Heart right ventricle (tissue), 16 donors: ENCODE data around the gene GPC3. TPM values are rescaled to one million over a fixed set of nuclear protein-coding genes. Genes with fewer than 3 reads are reported as not detected.

Experiments used
- ATAC-seq, 8 donors: fragments of 200-7000 bp; cut with Tn5 transposase; one replicate each; pipeline ENCODE4 v1.9.1; 2020; ENCODE audit warnings: mild to moderate bottlenecking in 8 of 8, moderate library complexity in 8 of 8, moderate number of reproducible peaks in 1 of 8
- DNase-seq, 2 donors: peaks; one replicate each; pipeline ENCODE4 v3.0.0-alpha.2; 2020
- H3K27ac ChIP-seq, 10 donors: fragments of 200-600 bp; sonication (generic) in 2 of 10; one replicate each; pipeline versions ENCODE4 v1.5.0 to v1.8.0; 2020 to 2022; ENCODE audit warnings: mild to moderate bottlenecking in 3 of 10
- H3K27me3 ChIP-seq, 7 donors: fragments of 200-600 bp; one replicate each; pipeline ENCODE4 v1.8.0; 2021 to 2022; ENCODE audit warnings: mild to moderate bottlenecking in 2 of 7
- H3K36me3 ChIP-seq, 9 donors: fragments of 200-600 bp; sonication (generic) in 1 of 9; one replicate each; pipeline versions ENCODE4 v1.5.0 to v1.8.0; 2020 to 2022; ENCODE audit warnings: mild to moderate bottlenecking in 2 of 9
- H3K4me1 ChIP-seq, 9 donors: fragments of 200-600 bp; sonication (generic) in 1 of 9; one replicate each; pipeline versions ENCODE4 v1.5.0 to v1.8.0; 2020 to 2022; ENCODE audit warnings: mild to moderate bottlenecking in 4 of 9
- H3K4me3 ChIP-seq, 10 donors: fragments of 200-600 bp; sonication (generic) in 2 of 10; one replicate each; pipeline versions ENCODE4 v1.5.0 to v1.8.0; 2020 to 2022; ENCODE audit warnings: mild to moderate bottlenecking in 7 of 10, moderate library complexity in 2 of 10
- H3K9me3 ChIP-seq, 11 donors: fragments of 200-600 bp in 10 of 11; sonication (generic) in 2 of 11; one replicate each; pipeline versions ENCODE4 v1.5.0 to v1.8.0; 2013 to 2022; ENCODE audit warnings: mild to moderate bottlenecking in 2 of 11, control low read depth in 1 of 11, moderate library complexity in 1 of 11
- WGBS, 2 donors: extraction: QIAGEN DNeasy Blood & Tissue Kit; methylation state at CpG; one replicate each; pipeline ENCODE4 v1.1.7; 2013; ENCODE audit warnings: inconsistent platforms in 1 of 2; 5-methylcytosine and 5-hydroxymethylcytosine counted together
- intact Hi-C, 10 donors: fragments of 100-400 bp; cut with DNase I; formaldehyde crosslinking; loops; one replicate each; pipeline versions ENCODE4 v1.11.1 to v1.14.2; 2022
- polyA plus RNA-seq, 2 donors: library from polyadenylated mRNA; stranded (reverse); fragments of 200-250 nt; gene quantifications; one replicate each; pipeline ENCODE4 v1.2.3, GENCODE V29; 2013
- total RNA-seq, 10 donors: library from RNA; stranded (reverse); fragmentation: NEBNext Ultra II Directional in 3 of 10; extraction: Animal tissue kit (Norgen Biotek cat#: 25700) in 3 of 10; gene quantifications; one replicate each; pipeline versions ENCODE4 v1.2.1 to v1.2.4, GENCODE V29; 2021 to 2023
- TF ChIP-seq, protein P1 (sequence below), 9 donors: fragments of 200-600 bp; sonication (generic) in 2 of 9; IDR thresholded peaks; one replicate each; pipeline versions ENCODE4 v1.5.0 to v1.8.0; 2021 to 2022; ENCODE audit warnings: antibody characterized with exemption in 9 of 9, mild to moderate bottlenecking in 5 of 9, moderate library complexity in 1 of 9
- donor health status: Arrhythmogenic right ventricular cardiomyopathy.
- donor health status: ischemic (EF 13 %, LVEDD 7.1; RV severe dilation, severe dysfunction).
- donor health status: healthy with polysubstance abuse.
- donor health status: DM: no; HTN: yes; CAD: no.
- donor health status: DM: no; HTN: no; CAD: no.
- donor health status: ischemic (EF 25% LVEDD 6.9; RV normal size, moderate dysfunction).
- donor health status: ischemic (EF 25% LVEDD 5.7; RV mildly dilated, moderate dysfunction).
- donor health status: healthy.
- donor health status: DM: yes; HTN: yes; CAD: no.
- donor health status: Ischemic cardiomyopathy.
- donor health status: ischemic (EF 35%, LVEDD 5.7; RV mildly dilated, moderate dysfunction).
- donor health status: nonischemic (EF 11% LVEDD 7.7; RV severe dilation, severe dysfunction).
- donor health status: DM: yes; HTN: yes; CAD: no.
- donor health status: PGD.
- donor health status: ischemic (EF 29% LVEDD 5.4; RV normal size, mild dysfunction).
- donor health status: nonischemic (EF 23%, LVEDD 6.1; RV moderate dilation, normal function).

The GPC3 gene
- total and polyA plus RNA-seq, 12 donors: 0.66 to 5.6 (median 3.4) TPM

DNA sequence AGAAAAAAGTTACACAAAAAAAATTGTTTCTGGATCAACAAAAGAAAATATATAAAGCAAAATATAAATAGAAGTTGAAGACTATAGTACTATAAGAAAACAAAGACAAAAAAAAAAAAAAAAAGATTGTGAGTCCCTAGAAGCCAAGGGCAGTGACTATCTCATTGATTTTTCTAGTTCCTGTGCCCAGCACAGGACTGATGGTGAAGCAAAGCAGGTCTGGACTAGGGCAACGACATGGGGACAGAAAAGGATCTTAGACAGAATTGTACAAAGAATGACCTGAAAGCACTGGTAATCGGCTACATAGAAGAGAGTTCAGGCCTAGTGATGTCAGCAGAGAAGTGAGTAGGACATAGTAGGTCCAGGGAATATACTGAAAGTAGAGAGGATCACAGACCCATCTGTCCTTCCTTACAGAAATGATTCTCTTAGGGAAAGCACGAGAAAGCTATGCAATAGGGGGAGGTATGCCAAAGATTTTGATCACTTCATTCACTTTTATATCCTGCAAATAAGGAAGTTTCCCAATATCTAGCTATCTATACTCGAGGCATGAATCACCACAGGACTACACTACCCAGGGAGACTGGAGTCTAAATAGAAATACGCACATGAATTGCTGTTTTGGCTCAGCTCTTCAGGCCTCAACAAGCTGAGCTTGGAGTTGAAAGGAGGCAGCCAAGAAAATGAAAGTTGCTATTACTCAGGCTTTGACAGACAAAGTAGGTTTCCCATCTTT lies 339.2 kb downstream of the GPC3 start:
- TF ChIP-seq, protein P1, sequence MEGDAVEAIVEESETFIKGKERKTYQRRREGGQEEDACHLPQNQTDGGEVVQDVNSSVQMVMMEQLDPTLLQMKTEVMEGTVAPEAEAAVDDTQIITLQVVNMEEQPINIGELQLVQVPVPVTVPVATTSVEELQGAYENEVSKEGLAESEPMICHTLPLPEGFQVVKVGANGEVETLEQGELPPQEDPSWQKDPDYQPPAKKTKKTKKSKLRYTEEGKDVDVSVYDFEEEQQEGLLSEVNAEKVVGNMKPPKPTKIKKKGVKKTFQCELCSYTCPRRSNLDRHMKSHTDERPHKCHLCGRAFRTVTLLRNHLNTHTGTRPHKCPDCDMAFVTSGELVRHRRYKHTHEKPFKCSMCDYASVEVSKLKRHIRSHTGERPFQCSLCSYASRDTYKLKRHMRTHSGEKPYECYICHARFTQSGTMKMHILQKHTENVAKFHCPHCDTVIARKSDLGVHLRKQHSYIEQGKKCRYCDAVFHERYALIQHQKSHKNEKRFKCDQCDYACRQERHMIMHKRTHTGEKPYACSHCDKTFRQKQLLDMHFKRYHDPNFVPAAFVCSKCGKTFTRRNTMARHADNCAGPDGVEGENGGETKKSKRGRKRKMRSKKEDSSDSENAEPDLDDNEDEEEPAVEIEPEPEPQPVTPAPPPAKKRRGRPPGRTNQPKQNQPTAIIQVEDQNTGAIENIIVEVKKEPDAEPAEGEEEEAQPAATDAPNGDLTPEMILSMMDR (IDR thresholded peaks at IDR 0.05): no peak
- Histone ChIP-seq H3K27ac (peak overlapping the region in 4 of 10 donors; percentile 9 to 35 (median 25)), H3K4me1 (peaks cover 0 to 10% (median 0%) of the 10 kb centered on the region in 9 donors), H3K36me3 (no peaks in the 10 kb centered on the region), H3K4me3 (no peak overlapping the region), H3K27me3 (peaks cover 0 to 34% (median 0%) of the 10 kb centered on the region in 7 donors), H3K9me3 (no peaks in the 10 kb centered on the region)
- intact Hi-C loops: no loop called here
- no peak for DNase-seq
- 67 to 77% methylated on average over 5 of the region's 5 CpGs for WGBS, 2 donors
- ATAC-seq: peak in 7 of 8 donors; percentile 54 to 91 (median 62)

DNA sequence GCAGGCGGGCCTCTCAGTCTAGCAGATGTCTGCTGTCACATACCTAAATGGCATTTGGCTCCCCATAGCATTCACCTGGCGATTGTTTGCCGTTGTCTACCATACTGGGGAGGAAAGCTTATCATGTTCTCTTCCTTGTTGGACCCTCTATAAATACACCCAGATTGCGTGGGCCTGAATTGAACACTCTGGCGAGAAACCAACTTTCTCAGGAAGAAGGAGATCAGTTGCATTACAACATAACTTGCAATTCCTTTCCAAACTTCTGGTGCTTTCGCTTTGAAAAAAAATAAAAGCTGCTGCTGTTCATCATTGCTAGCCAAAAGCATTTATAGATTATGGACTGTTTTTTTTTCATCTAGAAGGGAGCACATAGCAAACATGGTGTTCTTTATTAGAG lies 340.1 kb downstream of the GPC3 start:
- H3K4me1 ChIP-seq: peaks cover 0 to 10% (median 0%) of the 10 kb centered on the region in 9 donors
- no peaks in the 10 kb centered on the region for H3K9me3 ChIP-seq
- WGBS, 2 donors: 34 to 35% methylated on average over 6 of the region's 6 CpGs
- ATAC-seq (peak in 5 of 8 donors; percentile 27 to 64 (median 41)), DNase-seq (peak in 1 of 2 donors; percentile 6)
- peak overlapping the region in 2 of 10 donors; percentile 5 to 22 for H3K27ac ChIP-seq
- intact Hi-C loops: no loop called here
- H3K36me3 ChIP-seq: no peaks in the 10 kb centered on the region
- peaks cover 0 to 40% (median 0%) of the 10 kb centered on the region in 7 donors for H3K27me3 ChIP-seq
- no peak overlapping the region for H3K4me3 ChIP-seq
- TF ChIP-seq, protein P1 (IDR thresholded peaks at IDR 0.05): no peak

DNA sequence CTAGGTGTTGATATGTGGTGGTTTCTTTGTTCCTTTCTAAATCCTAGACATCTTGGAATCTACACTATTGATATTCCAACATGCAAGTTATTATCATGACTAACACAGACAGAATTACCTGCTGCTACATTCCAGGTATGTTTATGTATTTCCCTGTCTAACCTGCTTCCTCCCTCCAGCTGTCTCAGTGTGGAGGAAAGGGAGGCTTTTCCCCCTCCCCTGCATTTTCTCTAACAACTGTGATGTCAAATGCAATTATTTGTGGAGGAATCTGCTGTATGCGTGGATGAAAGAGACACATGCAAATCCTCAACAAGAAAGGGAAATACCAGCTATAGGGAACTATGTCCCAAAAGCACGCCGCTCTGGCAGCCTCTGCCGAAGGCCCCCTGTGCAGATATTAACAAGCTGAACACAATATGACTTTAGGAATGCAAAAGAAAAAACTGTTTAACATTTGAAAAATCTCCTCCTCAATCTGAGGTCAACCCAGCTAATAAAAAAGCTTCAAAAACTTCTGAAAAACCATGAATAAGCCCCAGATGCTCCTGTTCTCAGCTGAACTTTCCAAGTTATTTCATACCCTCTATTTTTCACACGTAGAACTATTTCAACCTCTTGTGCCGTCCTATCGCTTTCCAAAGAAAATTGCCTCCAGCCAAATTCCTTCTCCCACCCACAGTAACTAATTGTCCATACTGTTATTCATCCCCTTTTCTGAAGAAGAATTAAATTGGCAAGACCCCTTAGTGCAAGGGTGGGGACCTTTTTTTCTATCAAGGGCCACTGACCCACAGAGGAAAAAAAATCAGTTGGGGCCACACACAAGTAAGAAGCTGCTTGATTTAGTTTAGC lies 345.0 kb downstream of the GPC3 start:
- ATAC-seq: no peak
- Histone ChIP-seq H3K27ac (no peak overlapping the region), H3K36me3 (no peaks in the 10 kb centered on the region), H3K9me3 (no peaks in the 10 kb centered on the region), H3K4me3 (no peak overlapping the region), H3K27me3 (peaks cover 0 to 26% (median 0%) of the 10 kb centered on the region in 7 donors), H3K4me1 (peaks cover 0 to under 1% (median 0%) of the 10 kb centered on the region in 9 donors)
- intact Hi-C loops: no loop called here
- WGBS, 2 donors: 58 to 85% methylated on average over 7 of the region's 7 CpGs
- TF ChIP-seq, protein P1 (IDR thresholded peaks at IDR 0.05): no peak
- no peak for DNase-seq

DNA sequence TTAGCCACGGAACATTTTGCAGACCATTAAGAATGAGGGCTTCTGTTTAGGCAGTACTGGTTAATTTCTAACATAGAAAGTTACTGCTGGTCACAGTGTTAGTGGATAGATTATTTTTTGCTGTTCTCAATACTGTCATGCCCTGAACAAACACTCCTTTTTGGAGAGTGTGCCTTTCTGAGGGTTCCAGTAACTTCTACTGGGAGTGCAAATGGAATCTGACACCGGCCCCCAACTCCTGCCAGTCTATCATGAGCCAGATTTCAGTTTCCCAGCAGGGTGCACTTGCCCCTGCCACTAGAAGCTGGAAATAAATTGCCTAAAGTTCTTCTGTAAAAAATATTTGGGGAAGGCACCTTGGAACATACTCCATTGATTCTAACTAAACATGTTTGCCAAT lies 345.7 kb downstream of the GPC3 start:
- Histone ChIP-seq H3K36me3 (no peaks in the 10 kb centered on the region), H3K4me3 (no peak overlapping the region), H3K27me3 (peaks cover 0 to 22% (median 0%) of the 10 kb centered on the region in 7 donors), H3K4me1 (no peaks in the 10 kb centered on the region), H3K9me3 (no peaks in the 10 kb centered on the region), H3K27ac (no peak overlapping the region)
- intact Hi-C loops: no loop called here
- TF ChIP-seq, protein P1 (IDR thresholded peaks at IDR 0.05): no peak
- ATAC-seq: no peak
- 88 to 98% methylated on average over 2 of the region's 2 CpGs for WGBS, 2 donors
- DNase-seq: no peak
